ENCODE results near the gene LCN2.

The LCN2 gene

DNA sequence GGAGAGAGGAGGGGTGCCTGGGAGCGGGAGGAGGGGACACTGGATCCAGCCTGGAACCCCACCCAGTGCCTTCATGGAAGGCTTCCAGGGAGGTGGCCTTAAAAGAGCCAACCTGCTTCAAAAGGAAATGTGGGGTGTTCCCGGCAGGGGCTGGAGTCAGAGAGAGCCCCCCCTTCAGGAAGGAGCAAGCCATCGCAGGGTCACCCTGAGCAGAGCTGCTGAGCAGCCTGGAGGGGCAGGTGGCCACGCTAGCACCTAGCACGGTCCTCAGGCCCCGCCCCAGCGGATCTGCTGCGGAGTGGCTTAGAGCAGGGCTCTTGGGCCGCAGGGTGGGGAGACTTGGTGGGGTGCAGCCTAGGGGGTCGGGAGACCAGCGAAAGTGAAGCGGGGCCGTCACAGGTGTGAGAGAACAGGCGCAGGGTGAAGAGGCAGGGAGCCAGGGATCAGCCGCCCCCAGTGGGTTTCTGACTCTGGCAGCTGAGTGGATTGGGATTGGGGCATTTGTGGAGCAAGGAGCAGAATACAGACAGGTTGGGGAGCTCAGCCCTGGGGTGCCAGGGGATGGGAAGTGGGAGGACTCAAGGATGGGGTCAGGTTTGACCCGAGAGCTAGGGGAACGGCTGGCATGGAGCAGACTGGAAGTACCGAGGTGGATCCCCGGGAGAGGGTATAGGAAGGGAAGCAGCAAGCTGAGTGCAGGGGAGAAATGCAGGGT, 1.5 kb downstream of the LCN2 start:
- DNase-seq (ENCODE audit: low read depth): no peak

DNA sequence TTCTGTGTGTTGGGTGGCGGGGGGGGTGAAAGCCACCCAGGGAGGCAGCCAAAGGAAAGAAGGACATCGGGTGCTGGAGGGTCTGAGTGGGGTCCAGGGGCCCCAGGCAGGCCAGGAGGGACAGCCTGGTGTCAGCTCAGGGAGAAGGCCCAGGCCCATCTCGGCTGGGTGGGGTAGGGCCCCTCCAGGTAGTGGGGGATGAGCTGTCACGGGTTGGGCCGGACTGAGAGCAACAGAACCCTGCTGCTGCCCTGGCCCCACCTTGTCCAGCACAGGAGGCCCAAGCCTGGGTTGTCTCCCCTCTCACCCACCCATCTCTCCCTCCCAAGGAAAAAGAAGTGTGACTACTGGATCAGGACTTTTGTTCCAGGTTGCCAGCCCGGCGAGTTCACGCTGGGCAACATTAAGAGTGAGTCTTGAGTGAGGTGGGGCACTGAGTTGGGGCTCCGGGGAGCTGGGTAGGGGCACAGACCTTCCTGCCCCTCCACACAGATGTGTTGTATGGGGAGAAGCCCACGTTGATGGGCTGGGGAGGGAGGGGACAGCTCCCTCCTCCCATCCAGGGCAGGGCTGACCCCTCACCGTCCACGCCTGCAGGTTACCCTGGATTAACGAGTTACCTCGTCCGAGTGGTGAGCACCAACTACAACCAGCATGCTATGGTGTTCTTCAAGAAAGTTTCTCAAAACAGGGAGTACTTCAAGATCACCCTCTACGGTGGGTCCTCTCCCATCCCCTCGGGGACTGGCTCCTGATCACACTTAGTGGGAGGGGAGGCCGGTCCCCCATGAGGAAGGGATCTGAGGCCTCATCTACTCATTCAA, 2.3 kb downstream of the LCN2 start:
- DNase-seq (ENCODE audit: low read depth): no peak

DNA sequence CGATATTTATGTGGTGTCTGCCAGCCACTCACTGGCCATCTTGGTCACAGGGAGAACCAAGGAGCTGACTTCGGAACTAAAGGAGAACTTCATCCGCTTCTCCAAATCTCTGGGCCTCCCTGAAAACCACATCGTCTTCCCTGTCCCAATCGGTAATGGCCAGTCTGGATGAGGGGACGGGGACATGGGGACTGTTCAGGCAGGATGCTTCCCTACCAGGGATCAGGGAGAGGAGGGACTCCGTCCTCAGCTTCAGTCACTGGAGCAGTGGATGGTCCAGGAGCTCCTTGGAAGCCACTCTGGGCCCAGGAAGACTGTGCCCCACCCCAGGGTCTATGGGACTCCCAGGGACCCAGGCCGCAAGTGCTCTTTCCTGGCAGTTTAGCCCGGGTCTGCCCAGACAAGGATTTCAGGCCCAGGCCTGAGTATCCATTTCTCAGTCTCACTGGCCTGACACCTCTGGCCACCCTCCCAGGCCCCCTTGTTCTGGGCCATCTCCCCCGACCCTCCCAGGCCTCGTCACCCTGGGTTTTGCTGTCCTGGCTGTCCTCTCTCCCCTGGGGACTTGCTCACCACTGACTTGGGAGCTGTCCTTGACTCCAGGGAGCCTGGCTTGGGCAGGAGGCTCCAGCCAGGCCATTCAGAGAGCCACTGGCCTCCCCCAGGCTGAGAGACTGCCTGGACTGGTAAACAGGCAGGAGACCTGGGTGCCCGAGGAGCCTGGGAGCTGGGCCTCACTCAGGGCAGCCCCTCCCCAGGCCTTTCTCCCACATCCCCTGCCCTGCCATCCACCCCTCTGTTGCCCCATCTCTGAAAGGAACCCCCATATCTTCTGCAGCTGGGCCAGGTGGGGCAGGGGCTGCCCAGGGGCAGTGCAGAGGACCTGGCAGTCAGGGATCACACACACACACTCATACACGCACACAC, 3.1 kb downstream of the LCN2 start:
- no peak for DNase-seq (ENCODE audit: low read depth)

- DNase-seq (ENCODE audit: low read depth): no peak
Measured at GRCh38 chr9:128153060-128153946, 4.0 kb downstream of the LCN2 start.

GRCh38 chr9:128153947-128154695, 4.9 kb downstream of the LCN2 start:
- DNase-seq (ENCODE audit: low read depth): no peak

DNA sequence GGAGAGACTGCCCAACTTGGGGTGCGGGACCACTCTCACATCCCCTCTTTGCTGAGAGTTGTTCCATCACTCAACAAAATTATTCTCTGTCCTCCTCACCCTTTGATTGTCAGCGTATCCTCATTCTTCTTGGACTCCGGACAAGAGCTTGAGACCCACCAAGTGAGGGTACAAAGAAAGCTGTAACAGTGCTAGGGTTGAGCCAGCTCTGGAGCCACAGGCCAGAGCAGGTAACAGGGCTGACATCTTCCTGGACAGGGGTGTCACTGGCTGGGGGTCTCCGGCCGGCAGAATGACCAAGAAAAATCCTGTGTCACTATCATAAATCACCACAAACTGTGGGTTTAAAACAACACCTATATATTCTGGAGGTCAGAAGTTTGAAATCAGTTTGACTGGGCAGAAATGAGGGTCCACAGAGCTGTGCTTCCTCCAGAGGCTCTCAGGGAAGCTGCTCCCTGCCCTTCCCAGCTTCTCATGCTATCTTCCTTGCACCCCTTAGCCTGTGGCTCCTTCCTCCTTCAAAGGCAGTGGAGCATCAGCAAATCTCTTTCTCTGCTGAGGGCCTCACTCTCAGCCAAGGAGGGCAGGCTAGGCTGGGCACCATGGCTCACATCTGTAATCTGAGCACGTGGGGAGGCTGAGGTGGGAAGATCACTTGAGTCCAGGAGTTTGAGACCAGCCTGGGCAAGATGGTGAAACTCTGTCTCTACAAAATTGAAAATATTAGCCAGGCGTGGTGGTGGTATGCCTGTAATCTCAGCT, 6.7 kb downstream of the LCN2 start:
- DNase-seq (ENCODE audit: low read depth): no peak

GRCh38 chr9:128159522-128159783, 10.2 kb downstream of the LCN2 start:
- DNase-seq (ENCODE audit: low read depth): peak; percentile 8

DNA sequence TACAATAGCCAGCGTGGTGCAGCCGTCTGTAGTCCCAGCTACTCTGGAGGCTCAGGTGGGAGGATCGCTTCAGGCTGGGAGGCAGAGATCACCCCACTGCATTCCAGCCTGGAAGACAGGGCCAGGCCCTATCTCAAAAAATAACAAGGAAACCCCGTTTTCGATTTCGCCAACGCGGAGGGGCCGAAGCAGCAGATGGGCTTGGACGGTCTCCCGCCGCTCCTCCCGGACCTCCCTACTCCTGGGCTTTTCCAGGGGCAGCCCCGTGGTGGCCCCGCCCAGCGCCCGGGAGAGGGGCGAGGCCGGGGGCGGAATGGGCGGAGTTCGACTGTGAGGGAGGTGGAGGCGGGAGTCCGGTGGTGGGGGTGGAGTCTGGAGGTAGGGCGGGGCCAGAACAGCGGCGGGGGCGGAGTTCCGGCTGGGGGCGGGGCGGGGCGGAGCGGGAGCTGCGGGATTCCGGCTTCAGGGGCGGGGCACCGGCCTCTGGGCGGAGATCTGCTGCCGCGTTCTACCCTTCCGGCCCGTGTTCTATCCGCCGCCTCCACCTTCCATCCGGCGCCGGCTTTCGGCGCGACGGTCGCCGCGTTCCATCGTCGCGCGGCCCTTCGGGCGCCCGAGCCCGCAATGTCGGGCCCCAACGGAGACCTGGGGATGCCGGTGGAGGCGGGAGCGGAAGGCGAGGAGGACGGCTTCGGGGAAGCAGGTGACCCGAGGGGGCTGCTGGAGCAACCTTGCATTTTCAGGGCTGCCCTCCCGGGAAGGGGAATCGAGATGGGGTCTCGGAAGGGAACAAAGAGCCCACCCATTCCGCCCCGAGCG, 10.7 kb downstream of the LCN2 start, which contains the start of gene BBLN:
Gene BBLN (plus strand): TSS at position 482 of the 819 bp plus-strand sequence. CDS start 143 bp downstream, at position 625.
- peak; percentile 89 for DNase-seq (ENCODE audit: low read depth)

- DNase-seq (ENCODE audit: low read depth): peak; percentile 26
Measured at GRCh38 chr9:128160603-128160987, 11.3 kb downstream of the LCN2 start.

GRCh38 chr9:128161215-128161902, 12.1 kb downstream of the LCN2 start:
- no peak for DNase-seq (ENCODE audit: low read depth)

DNA sequence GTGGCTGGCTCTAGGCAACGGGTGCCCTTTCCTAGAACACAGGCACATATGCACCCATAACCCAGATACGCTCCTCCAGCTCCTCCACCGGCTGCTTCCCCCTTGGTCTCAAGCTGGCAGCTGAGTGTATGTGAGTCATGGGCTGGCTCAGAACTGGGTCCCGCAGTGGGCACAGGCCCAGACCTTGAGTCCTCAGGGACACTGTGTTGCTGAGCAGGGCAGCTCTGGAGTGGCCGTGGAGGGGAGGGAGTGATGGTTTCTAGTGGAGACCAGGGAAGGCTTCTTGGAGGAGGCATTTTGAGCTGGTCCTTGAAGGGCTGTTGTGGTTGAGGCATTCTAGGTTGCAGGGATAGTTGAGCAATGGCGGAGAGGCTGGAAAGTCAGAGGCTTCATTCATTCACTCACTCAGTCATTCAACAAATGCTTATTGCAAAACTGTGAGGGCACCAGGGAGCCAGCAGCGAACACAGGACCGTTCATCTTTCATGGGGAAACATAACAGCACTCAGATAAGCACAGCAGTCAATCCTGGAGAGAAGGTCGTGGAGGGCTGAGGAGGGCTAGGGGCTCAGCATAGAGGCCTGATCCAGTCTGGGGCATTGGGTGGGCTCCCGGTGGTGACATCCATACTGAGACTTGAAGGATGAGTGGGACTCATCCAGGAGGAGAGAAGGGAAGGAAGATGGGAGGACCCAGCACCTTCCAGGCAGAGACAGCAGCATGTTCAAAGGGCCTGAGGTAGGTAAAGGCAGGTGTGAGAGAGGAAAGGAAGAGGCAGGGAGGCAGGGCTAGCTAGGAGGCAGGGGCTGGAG, 13.2 kb downstream of the LCN2 start:
- no peak for DNase-seq (ENCODE audit: low read depth)

GRCh38 chr9:128163027-128163515, 13.8 kb downstream of the LCN2 start:
- DNase-seq (ENCODE audit: low read depth): no peak

DNA sequence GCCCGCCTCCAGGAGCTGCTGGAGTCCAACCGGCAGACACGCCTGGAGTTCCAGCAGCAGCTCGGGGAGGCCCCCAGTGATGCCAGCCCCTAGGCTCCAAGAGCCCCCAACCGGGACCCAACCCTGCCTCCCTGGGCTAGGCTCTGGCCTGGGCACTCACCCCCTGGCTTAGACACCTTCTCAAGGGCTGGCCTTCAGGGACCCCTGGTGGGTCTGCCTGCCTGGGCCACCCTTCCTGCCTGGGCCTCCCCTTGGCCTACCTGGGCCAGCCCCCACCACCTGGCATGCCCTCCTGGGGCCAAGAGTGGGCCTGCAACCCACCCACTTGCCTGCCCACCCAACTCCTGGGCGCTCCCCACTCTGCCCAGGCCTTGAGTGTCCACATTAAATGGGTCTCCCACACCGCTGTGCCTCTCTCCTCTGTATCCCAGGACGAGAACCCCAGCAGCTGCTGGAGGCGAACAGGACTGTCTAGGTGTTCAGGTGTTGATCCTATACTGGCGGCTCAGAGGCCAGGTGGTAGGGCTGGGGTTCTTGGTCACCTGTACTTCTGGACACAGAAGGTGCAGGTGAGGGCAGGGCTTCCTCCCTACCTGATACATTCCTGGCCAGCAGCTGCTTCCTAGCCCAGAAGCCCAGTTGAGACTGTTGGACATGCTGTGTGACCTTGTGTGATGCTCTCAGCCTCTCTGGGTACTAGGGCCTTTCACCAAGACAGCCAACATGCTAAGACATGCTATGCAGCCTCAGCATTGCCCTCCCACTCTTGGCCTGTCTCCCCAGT, 14.5 kb downstream of the LCN2 start:
- no peak for DNase-seq (ENCODE audit: low read depth)

DNA sequence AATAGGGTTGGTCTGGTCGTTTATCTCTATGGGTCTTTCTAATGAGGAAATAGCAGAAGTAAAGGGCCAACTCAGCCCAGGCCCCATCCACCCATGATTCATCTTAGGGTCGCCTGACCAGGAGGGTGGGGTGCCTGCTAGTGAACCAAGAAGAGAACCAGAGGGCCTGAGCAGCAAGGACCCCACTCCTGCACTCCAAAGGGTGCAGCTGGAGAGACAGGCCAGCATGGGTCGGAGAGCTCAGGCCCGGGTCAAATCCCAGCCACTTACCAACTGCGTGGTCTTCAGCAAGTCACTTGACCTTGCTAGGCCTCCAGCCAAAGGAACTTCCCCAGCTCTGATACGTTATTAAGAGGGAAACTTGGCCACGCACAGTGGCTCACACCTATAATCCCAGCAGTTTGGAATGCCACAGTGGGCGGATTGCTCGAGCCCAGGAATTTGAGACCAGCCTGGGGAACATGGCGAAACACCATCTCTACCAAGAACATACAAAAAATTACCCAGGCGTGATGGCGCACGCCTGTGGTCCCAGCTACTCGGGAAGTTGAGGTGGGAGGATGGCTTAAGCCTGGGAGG, 15.1 kb downstream of the LCN2 start:
- DNase-seq (ENCODE audit: low read depth): no peak

DNA sequence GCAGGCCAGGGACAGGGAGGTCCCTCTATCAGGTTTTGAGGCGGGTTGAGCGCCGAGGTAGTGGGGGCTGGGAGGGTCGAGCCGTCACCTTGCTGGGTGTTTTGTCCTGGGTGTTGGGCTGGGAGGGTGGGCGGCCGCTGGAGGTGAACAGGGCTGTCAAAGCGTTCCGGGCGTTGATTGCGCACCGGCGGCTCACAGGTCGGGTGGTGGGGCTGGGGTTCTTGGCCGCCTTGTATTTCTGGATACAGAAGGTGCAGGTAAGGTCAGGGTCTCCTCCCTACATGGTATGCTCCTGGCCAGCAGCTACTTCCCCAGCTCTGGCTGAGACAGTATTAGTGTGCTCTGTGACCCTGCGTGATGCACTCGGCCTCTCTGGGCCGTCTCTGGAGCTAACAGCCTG, 16.9 kb downstream of the LCN2 start:
- DNase-seq (ENCODE audit: low read depth): no peak

DNA sequence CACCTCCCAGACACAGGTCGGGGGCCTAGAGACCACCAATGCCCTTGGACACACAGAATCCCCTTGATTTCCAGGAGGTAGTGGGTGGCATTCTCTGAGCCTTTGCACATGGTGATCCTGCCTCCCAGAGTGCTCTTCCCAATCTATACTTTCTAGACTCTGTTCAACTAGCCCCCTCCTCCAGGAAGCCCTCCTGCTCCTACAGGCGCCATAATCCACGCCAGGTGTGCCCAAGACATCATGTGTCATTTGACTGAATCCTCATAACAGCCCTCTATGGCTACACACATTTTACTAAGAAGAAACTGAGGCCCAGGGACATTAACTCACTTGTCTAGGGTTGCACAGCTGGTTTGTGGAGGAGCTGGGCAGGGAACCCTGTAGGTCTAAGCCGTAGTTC, 18.0 kb downstream of the LCN2 start:
- DNase-seq (ENCODE audit: low read depth): no peak

All from stimulated activated CD8-positive, alpha-beta memory T cell treated with anti-CD3 and anti-CD28 coated beads, Interleukin-15, amount 100 ng/mL, for 24 hours (primary cell).